ENCODE data around the gene NMBR.
"Not testable (repeated sequence)": the region's sequence is repeated elsewhere in the genome, so short reads cannot be mapped to it uniquely, and the experiment has no call there.

The NMBR gene

DNA sequence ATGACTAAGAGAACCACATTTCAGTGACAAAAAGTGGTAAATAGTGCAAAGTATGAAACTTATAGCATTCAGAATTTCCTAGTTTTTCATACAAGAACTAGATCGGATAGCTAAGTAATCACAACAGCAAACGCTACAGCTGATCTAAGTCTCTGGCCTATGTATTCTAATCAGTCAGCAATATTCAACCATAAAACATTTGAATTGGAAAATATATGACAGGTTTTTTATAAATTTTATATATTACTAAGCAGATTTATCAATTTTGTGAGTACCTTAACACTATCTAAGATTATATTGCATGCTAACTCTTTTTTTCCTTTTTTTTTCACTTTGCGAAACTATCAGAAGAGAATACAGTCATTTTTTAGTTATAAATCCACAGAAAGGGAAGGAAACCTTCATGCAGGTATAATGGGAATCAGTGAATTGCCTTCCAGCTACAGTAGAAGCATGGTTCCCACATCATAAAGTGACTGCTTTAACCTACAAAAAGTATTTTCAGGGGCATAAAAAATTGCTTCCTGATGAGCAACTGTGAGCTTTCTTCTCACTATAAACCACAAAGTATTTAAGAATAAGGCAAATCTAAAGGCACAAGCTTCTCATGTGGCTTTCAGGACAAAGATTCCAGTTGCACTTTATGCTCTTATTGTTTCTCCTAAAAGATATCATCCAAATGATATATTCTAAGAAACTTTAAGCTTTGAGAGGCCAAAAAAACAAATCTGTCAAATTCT is 88.2 kb downstream of the NMBR start:
- no peaks in the 10 kb centered on the region for H3K36me3 ChIP-seq (ENCODE audit: control insufficient read depth, insufficient read depth, low read length)
- H3K9ac ChIP-seq (ENCODE audit: low read depth, low read length), result no peak overlapping the region
- no peak overlapping the region for H3K4me3 ChIP-seq (ENCODE audit: low read depth, low read length)
- no peaks in the 10 kb centered on the region for H3K27me3 ChIP-seq (ENCODE audit: control insufficient read depth, insufficient read depth, low read length)
- H3K9me3 ChIP-seq (ENCODE audit: control insufficient read depth, insufficient read depth, low read length), result no peaks in the 10 kb centered on the region
- no peaks in the 10 kb centered on the region for H3K4me1 ChIP-seq (ENCODE audit: control insufficient read depth, insufficient read depth, low read length)
- no peak overlapping the region for H3K27ac ChIP-seq (ENCODE audit: low read depth, low read length)

DNA sequence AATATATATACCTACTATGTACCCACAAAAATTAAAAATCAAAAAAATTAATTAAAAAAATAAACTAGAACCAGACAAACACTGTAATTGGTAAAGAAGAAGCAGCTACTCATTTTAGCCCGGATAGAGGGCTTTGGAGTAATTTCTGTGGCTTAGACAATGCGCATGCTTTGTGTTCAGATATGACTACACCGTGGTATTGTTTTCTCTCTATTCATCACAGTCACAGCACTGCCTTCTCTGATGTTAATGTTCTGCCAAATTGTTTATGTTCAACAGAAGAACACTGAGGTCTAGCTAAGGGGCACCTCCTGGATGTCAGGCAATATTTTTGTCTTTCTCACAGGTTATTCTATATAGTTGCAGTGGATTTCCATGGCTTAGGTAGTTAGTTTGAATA is 91.7 kb downstream of the NMBR start:
- no peak overlapping the region for H3K27ac ChIP-seq (ENCODE audit: low read depth, low read length)
- H3K9ac ChIP-seq (ENCODE audit: low read depth, low read length), result no peak overlapping the region
- no peaks in the 10 kb centered on the region for H3K27me3 ChIP-seq (ENCODE audit: control insufficient read depth, insufficient read depth, low read length)
- no peak overlapping the region for H3K4me3 ChIP-seq (ENCODE audit: low read depth, low read length)
- H3K4me1 ChIP-seq (ENCODE audit: control insufficient read depth, insufficient read depth, low read length), result no peaks in the 10 kb centered on the region
- H3K9me3 ChIP-seq (ENCODE audit: control insufficient read depth, insufficient read depth, low read length), result no peaks in the 10 kb centered on the region
- no peaks in the 10 kb centered on the region for H3K36me3 ChIP-seq (ENCODE audit: control insufficient read depth, insufficient read depth, low read length)

DNA sequence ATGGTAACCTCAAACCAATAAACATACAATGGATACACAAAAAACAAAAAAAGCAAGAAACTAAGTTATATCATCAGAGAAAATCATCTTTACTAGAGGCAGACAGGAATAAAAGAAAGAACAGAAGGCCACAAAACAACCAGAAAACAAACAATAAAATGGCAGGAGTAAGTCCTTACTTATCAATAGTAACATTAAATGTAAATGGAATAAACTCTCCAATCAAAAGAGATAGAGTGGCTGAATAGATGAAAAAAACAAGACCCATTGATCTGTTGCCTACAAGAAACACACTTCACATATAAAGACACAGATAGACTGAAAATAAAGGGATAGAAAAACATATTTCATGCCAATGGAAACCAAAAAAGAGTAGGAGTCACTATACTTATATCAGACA is 95.5 kb downstream of the NMBR start:
- H3K27me3 ChIP-seq (ENCODE audit: control insufficient read depth, insufficient read depth, low read length), result no peaks in the 10 kb centered on the region
- H3K36me3 ChIP-seq (ENCODE audit: control insufficient read depth, insufficient read depth, low read length), result no peaks in the 10 kb centered on the region
- H3K4me1 ChIP-seq (ENCODE audit: control insufficient read depth, insufficient read depth, low read length), result no peaks in the 10 kb centered on the region
- H3K9ac ChIP-seq (ENCODE audit: low read depth, low read length), result no peak overlapping the region
- H3K9me3 ChIP-seq (ENCODE audit: control insufficient read depth, insufficient read depth, low read length), result no peaks in the 10 kb centered on the region
- H3K4me3 ChIP-seq (ENCODE audit: low read depth, low read length), result no peak overlapping the region
- no peak overlapping the region for H3K27ac ChIP-seq (ENCODE audit: low read depth, low read length)

DNA sequence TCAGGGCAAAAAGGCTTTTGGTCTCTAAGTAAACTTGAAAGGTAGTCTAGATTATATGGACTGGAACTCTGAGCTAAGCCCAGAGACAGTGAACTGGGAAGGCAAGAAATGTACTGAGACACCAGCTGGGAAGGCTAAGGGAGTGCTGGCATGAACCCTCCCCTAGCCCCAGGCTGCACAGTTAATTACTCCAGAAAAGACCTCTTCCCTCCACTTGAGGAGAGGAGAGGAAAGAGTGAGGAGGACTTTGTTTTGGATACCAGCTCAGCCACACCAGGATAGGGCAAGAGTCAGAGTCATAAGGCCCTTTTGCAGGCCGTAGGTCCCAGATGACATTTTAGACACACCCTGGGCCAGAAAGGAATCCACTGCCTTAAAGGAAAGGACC is 98.3 kb downstream of the NMBR start:
- H3K4me1 ChIP-seq (ENCODE audit: control insufficient read depth, insufficient read depth, low read length), result no peaks in the 10 kb centered on the region
- H3K36me3 ChIP-seq (ENCODE audit: control insufficient read depth, insufficient read depth, low read length), result no peaks in the 10 kb centered on the region
- no peaks in the 10 kb centered on the region for H3K27me3 ChIP-seq (ENCODE audit: control insufficient read depth, insufficient read depth, low read length)
- no peak overlapping the region for H3K27ac ChIP-seq (ENCODE audit: low read depth, low read length)
- no peak overlapping the region for H3K4me3 ChIP-seq (ENCODE audit: low read depth, low read length)
- no peak overlapping the region for H3K9ac ChIP-seq (ENCODE audit: low read depth, low read length)
- no peaks in the 10 kb centered on the region for H3K9me3 ChIP-seq (ENCODE audit: control insufficient read depth, insufficient read depth, low read length)

DNA sequence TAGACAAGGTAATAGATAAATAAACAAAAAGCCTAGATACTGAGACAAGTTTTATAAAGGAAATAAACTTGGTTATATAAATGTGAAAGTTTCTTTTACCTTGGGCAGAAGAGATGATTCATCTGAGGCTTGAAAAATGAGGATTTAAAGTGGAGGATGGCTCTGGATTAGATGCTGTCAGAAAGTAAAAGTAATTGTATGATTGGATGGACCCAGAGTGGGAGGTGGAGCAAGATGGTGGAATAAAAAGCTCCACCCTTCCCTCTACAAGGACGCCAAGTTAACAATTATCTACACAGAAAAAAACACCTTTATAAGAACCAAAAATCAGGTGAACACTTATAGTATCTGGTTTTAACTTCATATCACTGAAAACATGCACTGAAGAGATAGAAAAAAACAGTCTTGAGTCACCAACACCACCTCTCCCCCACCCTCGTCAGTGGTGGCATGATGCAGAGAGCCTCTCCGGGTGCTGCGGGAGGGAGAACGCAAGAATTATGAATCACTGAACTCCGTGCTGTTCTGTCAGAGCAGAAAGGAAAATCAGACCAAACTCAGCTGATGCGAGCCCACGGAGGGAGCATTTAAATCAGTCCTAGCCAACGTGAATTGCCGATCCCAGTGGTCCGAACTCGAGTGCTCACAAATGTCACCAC is 98.9 kb downstream of the NMBR start:
- H3K27me3 ChIP-seq (ENCODE audit: control insufficient read depth, insufficient read depth, low read length), result no peaks in the 10 kb centered on the region
- H3K27ac ChIP-seq (ENCODE audit: low read depth, low read length), result no peak overlapping the region
- no peaks in the 10 kb centered on the region for H3K36me3 ChIP-seq (ENCODE audit: control insufficient read depth, insufficient read depth, low read length)
- H3K4me3 ChIP-seq (ENCODE audit: low read depth, low read length), result no peak overlapping the region
- H3K9me3 ChIP-seq (ENCODE audit: control insufficient read depth, insufficient read depth, low read length), result no peaks in the 10 kb centered on the region
- H3K9ac ChIP-seq (ENCODE audit: low read depth, low read length), result no peak overlapping the region
- H3K4me1 ChIP-seq (ENCODE audit: control insufficient read depth, insufficient read depth, low read length), result no peaks in the 10 kb centered on the region

DNA sequence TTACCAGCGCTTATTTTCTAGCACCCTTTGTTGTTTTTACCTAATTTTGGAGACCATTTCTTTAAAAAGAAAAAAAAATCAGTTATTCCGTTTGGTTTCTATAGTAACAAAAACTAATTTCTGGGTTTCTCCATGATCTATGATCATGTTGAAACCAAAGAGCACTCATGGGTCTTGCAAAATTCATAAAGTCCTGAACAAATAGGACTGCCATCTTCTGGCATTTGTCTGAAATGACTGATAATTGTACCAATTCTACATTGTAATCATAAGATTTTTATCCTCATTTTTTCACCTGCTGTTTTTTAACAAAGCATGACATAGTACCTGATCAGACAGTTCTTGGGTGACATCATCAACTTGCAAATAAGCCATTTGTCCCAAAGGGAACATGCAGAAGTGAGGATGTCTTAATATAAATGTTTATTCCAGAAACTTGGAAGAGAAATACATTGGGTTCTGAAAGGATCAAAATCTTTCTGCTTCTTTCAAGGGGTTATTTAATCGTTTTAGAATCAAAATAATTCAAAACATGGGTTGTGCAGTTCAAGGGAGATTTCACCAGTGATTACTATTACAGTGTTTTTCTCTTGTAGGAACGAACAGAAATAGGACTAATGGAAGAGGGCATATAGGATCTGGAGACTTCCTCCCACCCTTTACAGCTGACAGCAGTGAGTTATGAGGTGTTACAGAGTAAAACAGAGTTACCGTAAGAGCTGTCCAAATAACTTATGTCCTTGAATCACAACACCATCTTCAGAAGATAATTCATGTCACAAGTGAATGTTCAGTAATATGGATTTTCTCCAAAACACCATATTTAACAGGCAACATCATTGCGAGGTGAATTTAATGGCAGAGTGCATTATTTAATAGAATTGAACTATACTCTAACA is 101.3 kb downstream of the NMBR start:
- Histone ChIP-seq H3K9me3 (ENCODE audit: control insufficient read depth, insufficient read depth, low read length) (no peaks in the 10 kb centered on the region), H3K4me1 (ENCODE audit: control insufficient read depth, insufficient read depth, low read length) (no peaks in the 10 kb centered on the region), H3K36me3 (ENCODE audit: control insufficient read depth, insufficient read depth, low read length) (no peaks in the 10 kb centered on the region), H3K27me3 (ENCODE audit: control insufficient read depth, insufficient read depth, low read length) (no peaks in the 10 kb centered on the region), H3K27ac (ENCODE audit: low read depth, low read length) (no peak overlapping the region), H3K4me3 (ENCODE audit: low read depth, low read length) (no peak overlapping the region), H3K9ac (ENCODE audit: low read depth, low read length) (no peak overlapping the region)

DNA sequence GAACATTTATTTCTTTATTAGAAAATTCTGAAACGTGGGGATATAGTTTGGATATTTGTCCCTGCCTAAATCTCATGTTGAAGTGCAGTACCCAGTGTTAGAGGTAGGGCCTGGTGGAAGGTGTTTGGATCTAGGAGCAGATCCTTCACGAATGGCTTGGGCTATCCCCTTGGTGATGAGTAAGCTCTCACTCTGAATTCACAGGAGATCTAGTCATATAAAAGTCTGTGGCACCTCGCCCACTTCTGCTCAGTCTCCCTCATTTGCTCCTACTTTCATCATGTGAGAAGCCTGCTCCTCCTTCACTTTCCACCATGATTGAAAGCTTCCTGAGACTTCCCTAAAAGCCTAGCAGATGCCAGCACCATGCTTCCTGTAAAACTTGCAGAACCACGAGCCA is 111.0 kb downstream of the NMBR start:
- Histone ChIP-seq H3K4me3 (ENCODE audit: low read depth, low read length) (no peak overlapping the region), H3K4me1 (ENCODE audit: control insufficient read depth, insufficient read depth, low read length) (peaks cover 3% of the 10 kb centered on the region; the same call in 1 of the 2 replicates), H3K36me3 (ENCODE audit: control insufficient read depth, insufficient read depth, low read length) (no peaks in the 10 kb centered on the region), H3K27ac (ENCODE audit: low read depth, low read length) (no peak overlapping the region), H3K9ac (ENCODE audit: low read depth, low read length) (no peak overlapping the region), H3K27me3 (ENCODE audit: control insufficient read depth, insufficient read depth, low read length) (no peaks in the 10 kb centered on the region), H3K9me3 (ENCODE audit: control insufficient read depth, insufficient read depth, low read length) (no peaks in the 10 kb centered on the region)

DNA sequence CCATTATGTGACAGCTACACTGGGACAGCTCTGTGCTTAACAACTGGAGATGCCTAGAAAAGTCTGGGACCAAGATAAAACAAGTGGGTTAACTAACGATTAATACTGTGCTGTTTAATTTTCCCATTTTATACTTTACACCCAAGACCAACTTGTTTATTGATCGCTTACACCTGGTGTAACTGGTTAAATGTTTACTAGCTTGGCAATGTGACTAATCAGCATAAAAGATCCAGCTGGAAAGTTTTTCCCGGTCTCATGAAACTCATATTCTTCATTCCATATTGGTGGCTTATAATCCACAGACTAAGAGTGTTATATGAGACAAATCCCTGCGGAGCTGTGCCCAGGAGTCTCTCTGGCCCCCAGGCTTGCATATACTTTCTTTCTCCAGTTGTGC is 115.9 kb downstream of the NMBR start:
- Histone ChIP-seq H3K4me3 (ENCODE audit: low read depth, low read length) (no peak overlapping the region), H3K27me3 (ENCODE audit: control insufficient read depth, insufficient read depth, low read length) (no peaks in the 10 kb centered on the region), H3K9ac (ENCODE audit: low read depth, low read length) (no peak overlapping the region), H3K9me3 (ENCODE audit: control insufficient read depth, insufficient read depth, low read length) (peaks cover 11% of the 10 kb centered on the region), H3K4me1 (ENCODE audit: control insufficient read depth, insufficient read depth, low read length) (peaks cover 9% of the 10 kb centered on the region), H3K27ac (ENCODE audit: low read depth, low read length) (no peak overlapping the region), H3K36me3 (ENCODE audit: control insufficient read depth, insufficient read depth, low read length) (no peaks in the 10 kb centered on the region)

DNA sequence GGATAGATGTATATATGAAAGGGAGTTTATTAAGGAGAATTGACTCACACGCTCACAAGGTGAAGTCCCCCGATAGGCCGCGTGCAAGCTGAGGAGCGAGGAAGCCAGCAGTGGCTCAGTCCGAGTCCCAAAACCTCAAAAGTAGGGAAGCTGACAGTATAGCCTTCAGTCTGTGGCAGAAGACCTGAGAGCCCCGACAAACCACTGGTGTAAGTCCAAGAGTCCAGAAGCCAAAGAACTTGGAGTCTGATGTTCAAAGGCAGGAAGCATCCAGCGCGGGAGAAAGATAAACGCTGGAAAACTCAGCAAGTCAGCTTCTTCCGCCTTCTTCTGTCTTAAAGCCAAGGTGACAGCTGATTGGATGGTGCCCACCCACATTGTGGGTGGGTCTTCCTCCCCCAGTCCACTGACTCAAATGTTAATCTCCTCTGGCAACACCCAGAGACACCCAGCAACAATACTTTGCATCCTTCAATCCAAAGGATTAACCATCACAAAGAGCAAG is 116.8 kb downstream of the NMBR start:
- Histone ChIP-seq H3K36me3 (ENCODE audit: control insufficient read depth, insufficient read depth, low read length) (no peaks in the 10 kb centered on the region), H3K4me3 (ENCODE audit: low read depth, low read length) (peak overlapping the region; percentile 68), H3K9ac (ENCODE audit: low read depth, low read length) (no peak overlapping the region), H3K9me3 (ENCODE audit: control insufficient read depth, insufficient read depth, low read length) (peaks cover 11% of the 10 kb centered on the region), H3K27me3 (ENCODE audit: control insufficient read depth, insufficient read depth, low read length) (no peaks in the 10 kb centered on the region), H3K4me1 (ENCODE audit: control insufficient read depth, insufficient read depth, low read length) (peaks cover 15% of the 10 kb centered on the region), H3K27ac (ENCODE audit: low read depth, low read length) (no peak overlapping the region)

DNA sequence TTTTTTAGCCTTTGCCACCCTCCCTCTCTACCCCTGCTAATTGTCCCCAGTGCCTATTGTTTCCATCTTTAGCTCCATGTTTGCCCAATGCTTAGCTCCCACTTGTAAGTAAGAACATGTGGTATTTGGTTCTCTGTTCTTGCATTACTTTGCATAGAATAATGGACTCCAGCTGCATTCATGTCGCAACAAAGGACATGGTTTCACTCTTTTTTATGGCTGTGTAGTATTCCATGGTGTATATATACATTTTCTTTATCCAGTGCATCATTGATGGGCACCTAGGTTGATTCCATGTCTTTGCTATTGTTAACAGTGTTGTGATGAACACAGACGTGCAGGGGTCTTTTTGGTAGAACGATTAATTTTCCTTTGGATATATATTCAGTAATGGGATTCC is 118.4 kb downstream of the NMBR start:
- H3K4me3 ChIP-seq (ENCODE audit: low read depth, low read length), result peak overlapping the region; percentile 68; the same call in 1 of the 2 replicates
- no peak overlapping the region for H3K9ac ChIP-seq (ENCODE audit: low read depth, low read length)

DNA sequence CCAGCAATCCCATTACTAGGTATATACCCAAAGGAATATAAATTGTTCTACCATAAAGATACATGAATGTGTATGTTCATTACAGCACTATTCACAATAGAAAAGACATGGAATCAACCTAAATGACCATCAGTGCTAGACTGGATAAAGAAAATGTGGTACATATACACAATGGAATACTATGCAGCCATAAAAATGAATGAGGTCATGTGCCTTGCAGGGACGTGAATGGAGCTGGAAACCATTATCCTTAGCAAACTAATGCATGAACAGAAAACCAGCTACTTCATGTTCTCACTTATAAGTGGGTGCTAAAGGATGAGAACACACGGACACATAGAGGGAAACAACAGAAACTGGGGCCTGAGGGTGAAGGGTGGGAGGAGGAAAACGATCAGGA is 119.1 kb downstream of the NMBR start:
- H3K4me3 ChIP-seq (ENCODE audit: low read depth, low read length); H3K9ac ChIP-seq (ENCODE audit: low read depth, low read length); H3K27ac ChIP-seq (ENCODE audit: low read depth, low read length); H3K36me3 ChIP-seq (ENCODE audit: control insufficient read depth, insufficient read depth, low read length); H3K27me3 ChIP-seq (ENCODE audit: control insufficient read depth, insufficient read depth, low read length): not testable (repeated sequence)
- Histone ChIP-seq H3K4me1 (ENCODE audit: control insufficient read depth, insufficient read depth, low read length) (peaks cover 25% of the 10 kb centered on the region), H3K9me3 (ENCODE audit: control insufficient read depth, insufficient read depth, low read length) (peaks cover 11% of the 10 kb centered on the region)

More for the DNA sequence above, 118.4 kb downstream of the NMBR start:
- H3K4me1 ChIP-seq (ENCODE audit: control insufficient read depth, insufficient read depth, low read length), result peaks cover 25% of the 10 kb centered on the region
- no peak overlapping the region for H3K27ac ChIP-seq (ENCODE audit: low read depth, low read length)
- H3K36me3 ChIP-seq (ENCODE audit: control insufficient read depth, insufficient read depth, low read length), result no peaks in the 10 kb centered on the region
- H3K27me3 ChIP-seq (ENCODE audit: control insufficient read depth, insufficient read depth, low read length), result no peaks in the 10 kb centered on the region
- H3K9me3 ChIP-seq (ENCODE audit: control insufficient read depth, insufficient read depth, low read length), result peaks cover 11% of the 10 kb centered on the region
